ENCODE results near the gene RAD51B. TPM values are rescaled to one million over a fixed set of nuclear protein-coding genes. Genes with fewer than 3 reads are reported as not detected.
"Not testable (repeated sequence)": the region's sequence is repeated elsewhere in the genome, so short reads cannot be mapped to it uniquely, and the experiment has no call there.

RAD51B gene
- total RNA-seq, 1 experiment from 2014 or later, result 20.0 TPM

DNA sequence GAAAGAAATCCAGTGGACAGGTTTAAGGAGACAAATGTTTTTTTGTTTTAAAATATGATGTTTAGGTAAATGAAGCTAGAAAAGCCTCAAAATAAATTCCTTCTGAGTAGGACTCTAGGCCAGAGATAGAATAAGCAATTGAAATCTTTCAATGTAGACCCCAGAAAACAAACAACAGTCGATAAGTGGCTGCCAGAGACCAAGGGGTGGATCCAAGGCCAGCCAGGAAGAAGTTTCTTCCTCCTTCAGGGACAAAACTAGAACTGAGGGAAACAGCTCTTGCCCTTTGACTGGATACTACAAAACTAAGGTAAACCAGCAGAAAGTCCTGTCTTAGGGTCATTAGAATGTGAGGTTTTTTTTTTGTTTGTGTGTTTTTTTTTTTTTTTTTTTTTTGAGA lies 481.6 kb downstream of the RAD51B start:
- Histone ChIP-seq H3K79me2 (ENCODE audit: insufficient read depth, low read length) (no peaks in the 10 kb centered on the region), H3K9ac (ENCODE audit: low read length) (no peak overlapping the region), H3K4me2 (ENCODE audit: low read length) (no peak overlapping the region), H4K20me1 (ENCODE audit: insufficient read depth) (no peaks in the 10 kb centered on the region), H3K9me2 (ENCODE audit: insufficient read depth) (no peaks in the 10 kb centered on the region), H2AFZ (ENCODE audit: low read depth, low read length, poor library complexity, severe bottlenecking) (no peak overlapping the region), H3K27ac (ENCODE audit: low read depth, low read length) (no peak overlapping the region), H3K9me3 (ENCODE audit: control insufficient read depth in 1 of 2, insufficient read depth in 1 of 2, low read depth in 1 of 2, low read length in 2 of 2) (peaks cover 0 to 5% of the 10 kb centered on the region in 2 experiments; a peak in 1 of 4 replicates), H3K4me1 (ENCODE audit: control insufficient read depth in 1 of 2, insufficient read depth in 2 of 2, low read length in 2 of 2) (peaks cover 11 to 18% of the 10 kb centered on the region in 2 experiments; a peak in 3 of 4 replicates), H3K27me3 (ENCODE audit: insufficient read depth, low read length) (no peaks in the 10 kb centered on the region), H3K36me3 (ENCODE audit: control insufficient read depth in 1 of 2, insufficient read depth in 2 of 2, low read length in 2 of 2) (no peaks in the 10 kb centered on the region), H3K4me3 (replicated peaks in 1 of 2; ENCODE audit: low read depth in 1 of 2, low read length in 2 of 2) (no peak overlapping the region)
- DNase-seq (ENCODE audit: low read depth, low spot score), result no peak
- ChIA-PET RAD21 (ENCODE audit: low non-redundant PET in 1 of 2, low total read pairs in 2 of 2, uncharacterized antibody in 2 of 2, unreplicated experiment in 2 of 2) (no interaction called here), POLR2A (no interaction called here), CTCF (no interaction called here)
- no TSS peak for BruUV-seq (replicated peaks)
- TF ChIP-seq CBX3 (IDR thresholded peaks at IDR 0.05; ENCODE audit: low read depth) (no peak), SIN3A (IDR thresholded peaks at IDR 0.05; ENCODE audit: low read depth) (no peak), FOSL1 (IDR thresholded peaks at IDR 0.05; ENCODE audit: low read depth) (no peak), SRF (IDR thresholded peaks at IDR 0.05; ENCODE audit: low read depth) (no peak), TCF7L2 (IDR thresholded peaks at IDR 0.05; ENCODE audit: borderline replicate concordance, extremely low read depth, insufficient read depth, insufficient read length) (no peak), ZNF274 (IDR thresholded peaks at IDR 0.05; ENCODE audit: low read depth, low read length) (no peak), ELF1 (IDR thresholded peaks at IDR 0.05; ENCODE audit: borderline replicate concordance, low read depth) (no peak), CEBPB (IDR thresholded peaks at IDR 0.05; ENCODE audit: low read depth) (no peak), YY1 (IDR thresholded peaks at IDR 0.05; ENCODE audit: extremely low read depth, insufficient replicate concordance, low read depth, low read length) (no peak), EZH2phosphoT487 (IDR thresholded peaks at IDR 0.05; ENCODE audit: borderline replicate concordance) (no peak), EZH2 (IDR thresholded peaks at IDR 0.05) (no peak), ZFX (IDR thresholded peaks at IDR 0.05) (no peak), CTCF (IDR thresholded peaks at IDR 0.05 in 2 of 3, conservative IDR thresholded peaks at IDR 0.05 in 1 of 3; ENCODE audit: borderline replicate concordance in 1 of 3, insufficient read depth in 1 of 3, low read depth in 2 of 3, low read length in 2 of 3) (no peak), SP1 (IDR thresholded peaks at IDR 0.05; ENCODE audit: low read depth) (no peak), JUND (IDR thresholded peaks at IDR 0.05) (no peak), RAD21 (IDR thresholded peaks at IDR 0.05; ENCODE audit: low read depth) (no peak)
- TF ChIP-seq, protein P1, sequence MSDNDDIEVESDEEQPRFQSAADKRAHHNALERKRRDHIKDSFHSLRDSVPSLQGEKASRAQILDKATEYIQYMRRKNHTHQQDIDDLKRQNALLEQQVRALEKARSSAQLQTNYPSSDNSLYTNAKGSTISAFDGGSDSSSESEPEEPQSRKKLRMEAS (IDR thresholded peaks at IDR 0.05), result no peak
- ATAC-seq, result no peak
- intact Hi-C loops (cut with micrococcal nuclease), result no loop called here

GRCh38 chr14:68302938-68303337 lies 483.4 kb downstream of the RAD51B start:
- BruUV-seq (replicated peaks); intact Hi-C loops (cut with micrococcal nuclease): not testable (repeated sequence)

More at GRCh38 chr14:68302938-68303337, 483.4 kb downstream of the RAD51B start:
- H3K4me2 ChIP-seq (ENCODE audit: low read length); ATAC-seq; H3K9me2 ChIP-seq (ENCODE audit: insufficient read depth); POLR2A ChIA-PET; H3K36me3 ChIP-seq (ENCODE audit: control insufficient read depth in 1 of 2, insufficient read depth in 2 of 2, low read length in 2 of 2); H3K79me2 ChIP-seq (ENCODE audit: insufficient read depth, low read length); H3K27ac ChIP-seq (ENCODE audit: low read depth, low read length); H2AFZ ChIP-seq (ENCODE audit: low read depth, low read length, poor library complexity, severe bottlenecking); H3K4me3 ChIP-seq (replicated peaks in 1 of 2; ENCODE audit: low read depth in 1 of 2, low read length in 2 of 2); CTCF ChIA-PET; H3K9ac ChIP-seq (ENCODE audit: low read length); DNase-seq (ENCODE audit: low read depth, low spot score); H3K9me3 ChIP-seq (ENCODE audit: control insufficient read depth in 1 of 2, insufficient read depth in 1 of 2, low read depth in 1 of 2, low read length in 2 of 2); H4K20me1 ChIP-seq (ENCODE audit: insufficient read depth); H3K27me3 ChIP-seq (ENCODE audit: insufficient read depth, low read length); RAD21 ChIA-PET (ENCODE audit: low non-redundant PET in 1 of 2, low total read pairs in 2 of 2, uncharacterized antibody in 2 of 2, unreplicated experiment in 2 of 2): not testable (repeated sequence)
- peaks cover 17 to 24% of the 10 kb centered on the region in 2 experiments; a peak in 3 of 4 replicates for H3K4me1 ChIP-seq (ENCODE audit: control insufficient read depth in 1 of 2, insufficient read depth in 2 of 2, low read length in 2 of 2)

Data from HCT116 (cell line).